IMR-90 (cell line): ENCODE data around the gene BCAS1. TPM values are rescaled to one million over a fixed set of nuclear protein-coding genes. Genes with fewer than 3 reads are reported as not detected.

Experiments used
- ATAC-seq: fragments of 200-7000 bp; cut with Tn5 transposase; 2 replicates; pipeline ENCODE4 v1.9.1; 2020; ENCODE audit warnings: low read depth, mild to moderate bottlenecking, moderate library complexity
- BruUV-seq: library from RNA; stranded (reverse); fragments of 400-500 nt; replicated peaks from 2 replicates; lab custom pipeline; 2021; lab: Mats Ljungman, UMichigan
- CTCF ChIA-PET: fragments of 300-600 bp; formaldehyde crosslinking; extraction: SDS; loops from one replicate; lab custom pipeline; 2021; ENCODE audit warnings: antibody characterized with exemption; lab: Yijun Ruan, JAX
- POLR2A ChIA-PET: fragments of 300-600 bp; sonication (Branson Sonifier 250); formaldehyde crosslinking; loops from one replicate; lab custom pipeline; 2022; ENCODE audit warnings: antibody characterized with exemption; ENCODE audit not compliant: unreplicated experiment; lab: Charles Lee
- DNase-seq: peaks from one replicate; pipeline ENCODE4 v3.0.0; 2013
- H2AFZ ChIP-seq: replicated peaks from 2 replicates; pipeline ENCODE3; 2013; ENCODE audit warnings: low read length, mild to moderate bottlenecking; ENCODE audit not compliant: poor library complexity
- H2AK5ac ChIP-seq: 2 replicates; pipeline ENCODE4 v1.6.1; 2013; ENCODE audit warnings: low read depth, low read length, inconsistent platforms
- H2AK9ac ChIP-seq: replicated peaks from 2 replicates; pipeline ENCODE3; 2013; ENCODE audit warnings: mild to moderate bottlenecking, low read depth, low read length, moderate library complexity; ENCODE audit not compliant: poor library complexity
- H2BK120ac ChIP-seq: 2 replicates; pipeline ENCODE4 v1.6.1; 2013; ENCODE audit warnings: low read depth, low read length, inconsistent platforms
- H2BK15ac ChIP-seq: 3 replicates; pipeline ENCODE4 v1.6.1; 2013; ENCODE audit warnings: low read depth, low read length, inconsistent platforms
- H2BK20ac ChIP-seq: 2 replicates; pipeline ENCODE4 v1.6.1; 2013; ENCODE audit warnings: low read depth, mild to moderate bottlenecking, inconsistent platforms, low read length, moderate library complexity
- H2BK5ac ChIP-seq: 2 replicates; pipeline ENCODE4 v1.6.1; 2013; ENCODE audit warnings: mild to moderate bottlenecking, low read depth, low read length, inconsistent platforms; ENCODE audit not compliant: poor library complexity, severe bottlenecking
- H3K14ac ChIP-seq: replicated peaks from 2 replicates; pipeline ENCODE4 v1.6.1; 2013; ENCODE audit warnings: low read depth, low read length, inconsistent platforms
- H3K18ac ChIP-seq: 2 replicates; pipeline ENCODE4 v1.6.1; 2013; ENCODE audit warnings: low read depth, low read length, control low read depth
- H3K23ac ChIP-seq: 2 replicates; pipeline ENCODE4 v1.6.1; 2013; ENCODE audit warnings: low read depth, low read length, inconsistent platforms
- H3K27ac ChIP-seq: 2 replicates; pipeline ENCODE4 v1.5.1; 2013; ENCODE audit warnings: mild to moderate bottlenecking, control low read depth, low read length; ENCODE audit not compliant: insufficient read depth
- H3K27me3 ChIP-seq: 2 replicates; pipeline ENCODE4 v1.6.1; 2013; ENCODE audit warnings: low read length; ENCODE audit not compliant: control insufficient read depth, insufficient read depth
- H3K36me3 ChIP-seq: 2 replicates; pipeline ENCODE4 v1.6.1; 2013; ENCODE audit warnings: low read length, mixed read lengths; ENCODE audit not compliant: control insufficient read depth, insufficient read depth
- H3K4ac ChIP-seq: 2 replicates; pipeline ENCODE4 v1.6.1; 2013; ENCODE audit warnings: low read depth, low read length, inconsistent platforms
- H3K4me1 ChIP-seq: 2 replicates; pipeline ENCODE4 v1.6.1; 2013; ENCODE audit warnings: low read length, mixed read lengths; ENCODE audit not compliant: control insufficient read depth, insufficient read depth
- H3K4me2 ChIP-seq: 2 replicates; pipeline ENCODE4 v1.6.1; 2013; ENCODE audit warnings: low read depth, mild to moderate bottlenecking, control low read depth, low read length, moderate library complexity
- H3K4me3 ChIP-seq: 2 replicates; pipeline ENCODE4 v1.5.1; 2013; ENCODE audit warnings: low read depth, mild to moderate bottlenecking, control low read depth, low read length, moderate library complexity; ENCODE audit not compliant: insufficient read depth
- H3K56ac ChIP-seq: 2 replicates; pipeline ENCODE4 v1.6.1; 2013; ENCODE audit warnings: low read length, inconsistent platforms; ENCODE audit not compliant: insufficient read depth; ENCODE audit errors: extremely low read depth
- H3K79me1 ChIP-seq, 2 experiments: 2 replicates each; pipeline ENCODE4 v1.6.1; 2013; ENCODE audit warnings: low read length in 2 of 2, inconsistent platforms in 1 of 2, low read depth in 1 of 2
- H3K9ac ChIP-seq: 2 replicates; pipeline ENCODE4 v1.6.1; 2013; ENCODE audit warnings: low read depth, low read length, control low read depth
- H3K9me1 ChIP-seq: 2 replicates; pipeline ENCODE4 v1.6.1; 2013; ENCODE audit warnings: low read length, inconsistent platforms; ENCODE audit not compliant: insufficient read depth
- H3K9me3 ChIP-seq: 2 replicates; pipeline ENCODE4 v1.6.1; 2013; ENCODE audit warnings: low read length; ENCODE audit not compliant: control insufficient read depth, insufficient read depth
- H4K20me1 ChIP-seq: 2 replicates; pipeline ENCODE4 v1.6.1; 2013; ENCODE audit warnings: low read length, inconsistent platforms; ENCODE audit not compliant: insufficient read depth
- H4K5ac ChIP-seq: 2 replicates; pipeline ENCODE4 v1.6.1; 2013; ENCODE audit warnings: mild to moderate bottlenecking, low read depth, low read length, control low read depth
- H4K8ac ChIP-seq, 2 experiments: 2 replicates each; pipeline ENCODE4 v1.6.1; 2013; ENCODE audit warnings: low read depth in 2 of 2, low read length in 2 of 2, control low read depth in 1 of 2, inconsistent platforms in 1 of 2
- H4K91ac ChIP-seq: 2 replicates; pipeline ENCODE4 v1.6.1; 2013; ENCODE audit warnings: low read depth, low read length, inconsistent platforms; ENCODE audit not compliant: insufficient read depth
- MXI1 ChIP-seq: IDR thresholded peaks from 2 replicates; pipeline ENCODE4 v1.6.1; 2012; ENCODE audit warnings: low read depth, mild to moderate bottlenecking, low read length, moderate library complexity, borderline replicate concordance
- WGBS, 2 experiments: methylation state at CpG; one replicate each; pipeline versions ENCODE4 v1.1.5 to v1.1.7; 2013; ENCODE audit warnings: missing lambda C conversion rate in 2 of 2; ENCODE audit not compliant: insufficient read length in 1 of 2; ENCODE audit errors: extremely low coverage in 2 of 2; 5-methylcytosine and 5-hydroxymethylcytosine counted together
- dilution Hi-C: fragments of 300-500 bp; cut with HindIII; formaldehyde crosslinking; loops from one replicate; pipeline ENCODE4 v1.14.3; 2018; ENCODE audit warnings: low sequenced_read_pairs; ENCODE audit not compliant: unreplicated experiment
- in situ Hi-C: fragments of 300-500 bp; cut with MboI; formaldehyde crosslinking; loops from 3 replicates; pipeline ENCODE4 v1.14.3; 2019; ENCODE audit warnings: low sequenced_read_pairs, inconsistent platforms, mixed read lengths
- intact Hi-C: fragments of 100-400 bp; cut with micrococcal nuclease; formaldehyde crosslinking; loops from 2 replicates; pipeline ENCODE4 v1.10.0; 2022
- polyA plus RNA-seq, 3 experiments: library from polyadenylated mRNA; depleted of rRNA; stranded (reverse); fragments of >200 nt; gene quantifications; 2 replicates each; pipeline ENCODE4 v1.2.3, GENCODE V29; 2012; ENCODE audit warnings: low replicate concordance in 1 of 3
- total RNA-seq: library from RNA; depleted of rRNA; stranded (reverse); fragments of >200 nt; gene quantifications from 2 replicates; pipeline ENCODE4 v1.2.3, GENCODE V29; 2012

The BCAS1 gene
- total and polyA plus RNA-seq, 2 of the 4 experiments (the other 2 are of a cell fraction), result under 0.01 TPM; not detected in 1

DNA sequence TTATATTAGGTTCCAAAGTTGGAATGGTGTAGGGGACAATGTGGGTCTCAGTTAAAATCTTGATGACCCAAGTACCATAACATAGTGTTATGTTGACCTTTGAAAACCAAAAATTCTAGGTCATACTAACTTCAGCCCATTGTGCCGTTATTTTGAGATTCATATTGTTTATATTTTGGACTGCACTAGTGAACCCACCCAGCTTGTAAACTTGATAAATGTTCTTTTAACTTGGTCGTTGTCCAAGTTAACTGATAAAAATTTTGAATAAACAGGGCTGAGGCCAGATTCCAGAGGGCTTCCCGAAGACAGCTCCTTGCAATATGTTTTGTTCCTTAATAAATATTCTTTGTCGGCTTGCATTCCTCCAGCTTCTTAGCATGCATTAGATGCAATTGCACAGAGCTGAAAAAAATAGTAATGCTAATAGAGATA, 90.3 kb downstream of the BCAS1 start:
- ATAC-seq, result no peak
- intact Hi-C loops, result no loop called here
- H2BK20ac ChIP-seq, result no peak overlapping the region

More for the DNA sequence above, 90.3 kb downstream of the BCAS1 start:
- no peak overlapping the region for H4K91ac ChIP-seq
- no peaks in the 10 kb centered on the region for H3K9me3 ChIP-seq
- no peaks in the 10 kb centered on the region for H3K79me1 ChIP-seq
- H4K20me1 ChIP-seq, result no peaks in the 10 kb centered on the region
- no peak overlapping the region for H2BK15ac ChIP-seq
- H3K27ac ChIP-seq, result no peak overlapping the region
- no peaks in the 10 kb centered on the region for H3K9me1 ChIP-seq
- H4K5ac ChIP-seq, result no peak overlapping the region
- no TSS peak for BruUV-seq
- POLR2A ChIA-PET, result no interaction called here
- no peaks in the 10 kb centered on the region for H3K4me1 ChIP-seq
- H3K4ac ChIP-seq, result no peak overlapping the region
- no peak overlapping the region for H4K8ac ChIP-seq
- in situ Hi-C loops (loop anchor here (25.0 kb wide), 3 partner anchors 107 to 1743 kb away; no protein-coding TSS in a partner anchor), dilution Hi-C loops (no loop called here)
- H3K4me3 ChIP-seq, result no peak overlapping the region
- H2AFZ ChIP-seq, result no peak overlapping the region
- no peak overlapping the region for H3K23ac ChIP-seq
- CTCF ChIA-PET, result interaction anchor here (1.0 kb wide), 1 partner anchor 8 kb away, joined by 3 read pairs; no protein-coding TSS in a partner anchor
- no peak overlapping the region for H3K4me2 ChIP-seq
- H3K36me3 ChIP-seq, result no peaks in the 10 kb centered on the region
- no peak overlapping the region for H2AK5ac ChIP-seq
- no peak overlapping the region for H2BK120ac ChIP-seq
- H3K56ac ChIP-seq, result no peak overlapping the region
- DNase-seq, result no peak
- no peak overlapping the region for H3K9ac ChIP-seq
- no CpG with 5 or more reads among the region's 4 CpGs for WGBS, 2 experiments
- TF ChIP-seq MXI1, result no peak
- no peak overlapping the region for H3K14ac ChIP-seq
- no peak overlapping the region for H2BK5ac ChIP-seq
- H2AK9ac ChIP-seq, result no peak overlapping the region
- H3K18ac ChIP-seq, result no peak overlapping the region
- peaks cover 7% of the 10 kb centered on the region for H3K27me3 ChIP-seq
